LoVo (cell line): ENCODE measurements around the gene CTBP2.

Source experiments
- DNase-seq: peaks from one replicate; pipeline ENCODE4 v3.0.0-alpha.2; 2016; ENCODE audit warnings: low spot score

CTBP2 gene

DNA sequence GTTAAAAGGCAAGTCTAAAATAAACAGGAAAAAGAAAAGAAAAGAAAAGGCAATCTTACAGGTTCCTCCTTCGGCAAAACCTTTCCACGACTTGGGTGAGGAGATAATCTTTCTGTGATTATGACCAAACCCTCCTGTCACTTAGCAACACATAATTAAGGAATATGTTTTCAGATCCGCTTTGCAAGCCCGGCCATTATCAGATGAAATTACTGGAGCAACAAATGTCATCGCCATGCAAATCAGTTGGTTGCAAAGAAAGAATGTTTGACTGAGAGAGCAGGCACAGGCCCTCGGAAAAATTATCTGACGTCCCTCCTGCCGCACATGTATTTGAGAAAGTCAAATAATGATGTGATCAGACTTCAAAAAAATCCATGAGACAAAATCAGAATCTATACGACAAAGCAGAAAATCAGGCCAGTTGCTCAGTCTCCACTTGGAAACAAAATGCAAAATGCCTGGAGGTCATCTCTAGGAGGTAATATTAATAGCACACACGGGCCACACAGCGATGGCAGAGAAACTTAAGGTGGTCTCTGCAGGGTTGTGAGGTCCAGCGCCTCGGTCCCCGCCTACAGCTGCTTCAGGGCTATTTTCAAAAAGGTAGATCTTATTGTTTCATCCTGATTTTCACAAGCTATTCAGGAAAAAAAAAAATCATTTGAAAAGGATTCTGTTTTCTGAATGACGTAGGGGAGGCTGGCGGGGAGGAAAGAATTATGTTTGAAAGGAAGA is 135.7 kb downstream of the CTBP2 start:
- no peak for DNase-seq

DNA sequence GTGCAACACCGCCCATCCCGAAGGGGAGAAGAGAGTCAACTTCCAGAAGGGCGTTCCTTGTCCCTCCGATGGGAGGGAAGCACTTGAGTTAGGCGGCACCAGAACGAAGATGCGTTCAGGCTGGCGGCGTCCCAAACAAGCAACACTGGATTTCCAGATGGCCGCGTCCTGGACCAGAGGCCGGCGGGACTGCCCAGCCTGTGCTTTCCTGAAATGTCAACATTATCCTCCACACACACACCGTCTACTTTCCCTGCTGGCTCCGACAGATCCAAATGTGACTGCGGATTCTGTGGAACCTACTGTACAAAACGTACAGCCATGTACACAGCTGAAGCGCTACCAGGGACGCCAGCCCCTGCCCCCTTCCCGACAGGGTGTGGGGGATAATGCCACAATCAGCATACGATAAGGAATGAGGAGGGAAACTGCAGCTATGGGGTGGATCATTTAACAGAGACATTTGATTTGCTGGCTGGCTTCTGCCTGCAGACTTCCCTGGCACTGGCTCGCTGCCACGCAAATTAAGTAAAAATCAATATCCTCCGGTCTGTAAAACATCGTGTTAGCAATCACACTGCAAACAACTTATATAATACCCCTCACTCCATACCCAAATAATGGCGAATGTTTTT is 136.4 kb downstream of the CTBP2 start:
- DNase-seq, result no peak

DNA sequence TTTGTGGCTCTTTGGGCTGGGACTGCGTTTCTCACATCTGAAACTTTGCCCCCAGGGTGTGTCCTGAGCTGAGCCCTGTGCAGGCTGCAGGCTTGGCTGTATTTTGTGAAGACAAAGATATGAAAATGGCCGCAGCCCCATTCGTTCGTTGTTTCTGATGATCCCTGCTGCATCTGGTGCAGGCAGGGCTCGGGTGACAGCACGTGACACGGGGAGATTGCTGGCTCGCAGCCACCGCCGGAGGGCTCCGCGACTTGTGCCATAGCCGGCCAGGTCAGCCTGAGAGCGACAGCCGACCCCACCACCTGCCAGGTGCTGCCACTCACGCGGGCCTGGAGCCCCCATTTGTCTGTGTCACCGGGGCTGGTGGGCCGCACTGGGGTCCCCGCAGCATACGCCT is 137.1 kb downstream of the CTBP2 start:
- DNase-seq, result no peak

DNA sequence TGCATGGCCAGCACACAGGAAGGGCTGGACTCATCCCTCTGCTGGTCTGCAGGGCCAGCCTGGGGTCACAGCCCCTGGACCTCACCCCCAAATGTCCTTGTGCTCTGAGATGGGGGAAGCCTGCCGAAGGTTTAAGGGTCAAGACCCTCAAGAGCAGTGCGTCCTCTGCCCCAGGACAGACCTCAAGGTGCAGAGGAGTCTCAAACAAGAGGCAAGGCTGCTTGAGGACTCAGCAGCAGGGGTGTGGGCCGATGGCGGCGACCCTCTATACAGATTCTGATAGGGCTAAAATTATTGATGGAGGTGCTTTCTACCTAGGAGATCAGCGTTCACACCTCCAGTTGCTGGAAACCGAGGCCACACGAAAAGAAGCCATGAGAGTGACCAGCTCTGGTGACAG is 137.7 kb downstream of the CTBP2 start:
- DNase-seq, result no peak

DNA sequence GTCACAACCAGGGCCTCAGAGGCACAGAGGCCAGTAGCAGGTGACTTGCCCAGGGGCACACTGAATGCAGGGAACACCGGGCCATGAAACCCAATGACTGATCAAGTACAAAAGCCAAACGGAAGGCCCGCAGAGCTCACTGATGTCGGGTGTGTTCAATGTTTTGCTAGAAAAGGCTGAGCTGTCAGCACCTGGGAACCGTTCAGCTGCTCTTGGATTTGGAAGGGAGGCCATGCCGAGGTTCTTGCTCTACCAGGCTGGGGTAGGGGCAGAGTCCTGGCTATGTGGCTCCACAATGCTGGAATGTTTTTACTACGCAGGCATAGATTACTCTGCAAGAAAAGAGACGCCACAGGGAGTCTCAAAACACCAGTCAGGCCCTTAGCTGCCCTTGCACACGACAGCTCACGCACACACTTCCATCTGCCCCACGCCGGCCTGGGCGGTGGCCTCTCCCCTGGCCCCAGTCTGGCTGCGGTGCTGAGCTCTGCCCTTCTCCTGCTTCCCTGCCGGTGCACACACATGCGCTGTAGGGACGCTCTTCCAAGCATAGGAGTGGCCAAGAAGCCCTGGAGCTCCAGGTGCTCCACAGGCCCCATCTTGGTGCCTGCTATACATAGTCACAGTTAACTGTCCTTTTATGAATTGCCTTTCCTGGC is 138.5 kb downstream of the CTBP2 start:
- DNase-seq, result no peak

DNA sequence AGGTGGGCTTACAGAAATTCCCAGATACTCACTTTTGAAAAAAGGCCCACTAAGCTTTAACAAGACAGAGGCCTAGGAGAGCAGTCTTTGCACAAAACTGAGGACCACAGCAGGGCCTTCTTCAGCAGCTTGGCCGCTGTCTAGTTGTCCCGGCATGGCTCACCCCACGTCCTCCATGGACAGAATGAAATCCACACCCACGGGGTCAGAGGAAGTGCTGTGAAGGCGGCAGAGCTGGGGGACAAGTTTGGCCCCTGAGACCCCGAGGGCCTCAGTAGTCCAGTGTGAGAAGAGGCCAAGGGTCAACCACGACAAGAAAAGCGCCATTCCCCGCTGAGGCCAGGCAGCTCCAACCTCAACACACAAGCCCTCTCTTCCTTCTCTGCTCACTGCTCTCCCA is 139.5 kb downstream of the CTBP2 start:
- DNase-seq, result no peak

DNA sequence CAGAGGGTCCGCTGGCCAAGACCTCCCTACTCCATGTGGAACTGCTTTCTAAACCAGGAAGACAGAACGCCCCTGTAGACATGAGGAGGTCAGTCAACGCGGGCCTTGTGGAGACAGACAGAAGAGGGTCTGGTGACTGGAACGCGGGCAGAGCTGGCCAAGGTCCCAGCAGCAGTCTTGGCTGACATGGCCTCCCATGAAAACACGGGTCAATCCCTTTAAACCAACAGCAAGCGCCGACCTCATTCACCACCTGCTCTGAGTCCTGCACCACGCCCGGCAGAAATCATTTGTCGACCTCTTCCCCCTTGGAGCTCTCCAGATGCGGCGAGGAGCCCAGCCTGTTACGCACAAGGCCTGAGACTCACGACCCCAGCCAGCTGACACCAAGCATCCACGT is 140.0 kb downstream of the CTBP2 start:
- no peak for DNase-seq

DNA sequence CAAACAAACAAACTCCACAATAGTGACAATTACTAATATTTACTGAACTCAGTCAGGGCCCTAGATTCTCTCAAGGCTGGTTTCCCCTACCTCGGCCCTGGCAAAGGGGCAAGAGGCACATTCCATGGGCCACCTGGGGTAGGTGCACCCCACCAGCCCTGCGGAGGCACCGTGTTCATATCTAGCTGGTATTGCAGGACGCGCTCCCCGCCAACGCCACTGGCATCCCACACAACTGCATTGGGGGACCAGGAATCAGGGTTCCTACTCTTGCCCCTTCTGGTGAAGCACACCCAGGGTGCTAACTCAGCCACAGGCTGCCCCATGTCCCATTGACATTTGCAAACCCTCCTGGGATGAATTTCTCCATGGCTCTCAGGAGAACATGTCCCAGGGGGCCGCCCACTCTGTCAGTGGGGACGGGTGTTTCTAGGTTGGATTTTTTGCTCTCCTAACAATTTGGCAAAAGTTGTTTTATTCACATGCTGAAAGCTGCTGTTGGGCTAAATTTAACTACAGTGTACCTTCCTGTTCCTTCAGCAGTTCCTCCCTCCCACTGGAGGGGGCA is 141.7 kb downstream of the CTBP2 start:
- no peak for DNase-seq

DNA sequence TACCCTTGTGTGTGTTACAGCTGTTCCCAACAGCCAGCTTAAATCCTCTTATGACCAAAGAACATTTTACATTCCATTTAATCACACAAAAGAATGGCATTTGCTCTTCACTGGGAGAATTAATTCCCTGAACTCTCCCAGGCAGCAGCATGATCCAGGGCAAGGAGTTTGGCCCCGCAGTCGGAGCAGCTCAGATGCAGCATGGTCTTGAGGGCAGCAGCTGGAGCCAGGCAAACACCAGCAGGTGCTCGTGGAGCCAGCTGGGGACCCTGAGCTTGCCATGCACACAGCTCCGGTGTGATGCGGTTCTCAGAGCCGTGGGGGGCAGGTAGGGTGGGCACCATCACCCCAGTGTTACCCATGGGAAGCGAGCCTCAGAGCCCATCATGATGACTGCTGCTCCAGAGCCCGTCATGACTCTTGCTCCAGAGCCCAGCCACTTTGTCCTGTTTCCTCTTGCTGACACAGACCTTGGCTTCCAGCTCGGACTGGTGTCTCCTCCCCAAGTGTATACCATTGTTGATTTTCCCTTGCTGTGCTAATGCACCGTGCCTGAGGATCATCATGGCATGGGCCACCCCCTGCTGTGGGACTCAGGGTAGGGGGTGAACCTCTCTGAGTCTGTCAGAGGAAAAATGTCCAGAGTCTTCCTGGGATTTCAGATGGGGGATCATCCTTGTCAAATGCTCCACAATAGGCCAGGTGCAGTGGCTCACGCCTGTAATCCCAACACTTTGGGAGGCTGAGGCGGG is 142.6 kb downstream of the CTBP2 start:
- DNase-seq, result no peak

DNA sequence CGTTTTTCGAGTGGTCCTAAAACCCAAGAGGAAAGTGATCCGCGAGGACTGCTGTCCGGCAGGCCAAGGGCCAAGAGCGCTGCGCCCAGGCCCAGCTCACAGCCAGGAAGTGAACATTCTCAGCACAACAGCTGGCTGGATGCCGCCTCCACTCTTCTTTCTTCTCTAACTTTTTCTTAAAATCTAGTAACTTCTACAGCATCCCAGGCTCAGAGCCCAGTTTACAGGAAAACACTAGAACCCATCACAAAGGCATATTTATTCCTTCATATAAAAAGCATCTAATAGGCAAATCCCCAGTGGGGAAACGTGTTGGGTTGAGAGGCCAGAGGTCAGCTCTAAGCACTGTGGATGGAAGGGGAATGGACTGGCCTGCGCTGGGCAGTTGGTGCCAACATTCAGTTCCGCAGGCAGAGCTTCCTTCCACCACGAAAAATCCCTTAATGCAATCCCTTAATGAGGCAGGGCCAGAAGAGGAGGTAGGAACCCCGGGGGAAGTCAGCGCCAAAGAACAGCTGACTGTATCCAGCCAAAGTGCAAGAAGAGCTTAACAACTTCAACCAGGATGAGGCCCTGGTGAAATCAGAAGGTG is 143.7 kb downstream of the CTBP2 start:
- DNase-seq, result no peak

DNA sequence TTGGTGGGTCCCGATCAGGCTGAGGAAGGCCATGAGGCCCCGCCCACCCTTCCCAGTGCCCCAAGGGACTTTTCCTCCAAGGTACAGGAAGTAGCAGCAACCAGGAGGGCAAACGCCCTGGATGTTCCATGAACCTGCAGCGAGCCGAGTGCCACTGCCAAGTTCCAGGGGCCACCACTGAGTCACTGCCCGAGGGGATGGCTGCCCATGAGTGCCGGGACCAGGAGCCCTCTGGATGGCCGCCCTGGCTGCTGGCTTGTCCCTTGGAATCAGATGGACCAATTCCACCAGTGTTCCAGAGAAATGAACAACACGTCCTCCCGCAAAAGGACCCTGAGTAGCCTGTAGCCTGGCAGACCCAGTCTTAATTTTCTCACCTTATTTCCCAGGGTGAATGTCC is 144.2 kb downstream of the CTBP2 start:
- DNase-seq, result no peak

DNA sequence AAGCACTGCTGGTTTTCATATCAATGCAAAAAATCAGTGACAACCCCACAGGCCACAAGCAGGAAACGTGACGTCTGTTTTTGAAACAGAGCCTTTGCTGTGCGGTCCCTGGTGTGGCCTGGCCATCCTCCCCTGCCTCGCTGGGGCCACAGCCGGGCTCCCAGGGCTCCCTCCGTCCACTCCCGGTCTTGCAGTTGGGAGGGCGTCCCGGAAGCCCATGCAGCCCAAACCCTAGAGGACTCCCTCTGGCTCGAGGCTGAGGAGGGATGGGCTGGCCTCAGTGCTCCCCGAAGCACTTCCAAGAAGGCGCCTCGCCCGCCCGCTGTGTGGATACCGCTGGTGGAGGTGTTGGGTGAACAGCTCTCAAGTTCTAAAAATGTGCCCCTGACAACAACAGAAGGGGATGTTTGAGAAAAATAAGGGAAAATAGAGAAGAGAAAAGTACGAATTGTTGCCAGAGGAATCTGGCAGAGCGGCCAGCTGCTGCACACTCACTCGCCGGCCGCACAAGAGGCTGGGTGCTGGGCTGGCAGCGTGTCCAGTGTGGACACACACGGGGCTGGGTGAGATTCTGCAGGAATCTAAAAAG is 144.9 kb downstream of the CTBP2 start:
- no peak for DNase-seq

DNA sequence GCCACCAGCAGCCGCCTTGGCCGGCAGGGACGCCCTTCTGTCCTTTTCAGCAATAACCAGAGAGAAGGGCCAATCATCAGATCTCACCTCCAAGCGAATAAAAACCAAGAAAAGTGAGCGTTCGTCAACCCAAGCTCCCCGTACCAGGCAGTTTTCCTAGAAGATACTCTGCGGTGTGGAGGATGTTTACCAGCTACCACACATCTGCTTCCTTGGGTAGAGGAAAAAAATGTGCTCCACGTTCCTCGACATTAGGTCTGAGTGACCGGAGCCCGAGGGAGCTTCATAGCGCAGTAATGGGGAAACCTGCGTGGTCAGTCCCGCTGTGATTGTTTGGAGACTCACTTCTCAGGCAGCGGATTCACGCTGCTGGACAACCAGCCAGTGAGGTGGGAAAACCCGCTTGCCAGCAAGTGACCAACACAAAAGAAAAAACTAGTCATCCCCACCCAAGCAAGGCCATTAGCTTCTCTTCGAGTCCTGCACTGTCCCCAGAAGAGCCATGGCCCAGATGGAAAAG is 145.5 kb downstream of the CTBP2 start:
- DNase-seq, result no peak

DNA sequence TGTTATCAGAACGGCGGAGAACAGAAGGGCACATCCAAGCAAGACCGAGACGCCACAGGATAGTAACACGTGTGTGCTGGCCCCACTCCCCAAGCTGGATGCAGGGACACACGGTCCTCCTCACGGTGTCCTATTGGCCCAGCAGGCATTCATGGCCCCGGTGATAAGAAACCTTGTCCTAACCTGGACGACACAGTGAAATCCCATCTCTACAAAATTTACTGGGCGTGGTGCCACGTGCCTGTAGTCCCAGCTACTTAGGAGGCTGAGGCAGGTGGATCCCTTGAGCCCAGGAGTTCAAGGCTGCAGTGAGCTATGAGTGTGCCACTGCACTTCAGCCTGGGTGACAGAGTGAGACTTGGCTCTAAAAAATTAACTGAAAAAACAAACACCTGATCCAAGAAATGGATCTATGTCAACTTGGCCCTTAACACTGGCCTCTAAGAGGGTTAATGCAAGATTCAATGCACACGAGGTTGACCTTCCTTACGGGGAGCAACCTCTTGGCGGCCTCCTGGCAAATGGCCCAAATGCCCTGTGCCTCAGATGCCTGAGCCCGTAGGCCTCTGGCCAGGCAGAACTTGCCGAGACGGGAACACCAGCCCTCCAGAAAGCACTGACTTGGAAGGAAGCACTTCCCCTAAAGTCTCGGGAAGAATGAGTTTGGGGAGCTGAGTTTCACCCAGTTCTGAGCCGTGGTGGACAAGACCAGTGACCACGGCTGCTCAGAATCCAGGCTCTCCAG is 146.1 kb downstream of the CTBP2 start:
- no peak for DNase-seq

DNA sequence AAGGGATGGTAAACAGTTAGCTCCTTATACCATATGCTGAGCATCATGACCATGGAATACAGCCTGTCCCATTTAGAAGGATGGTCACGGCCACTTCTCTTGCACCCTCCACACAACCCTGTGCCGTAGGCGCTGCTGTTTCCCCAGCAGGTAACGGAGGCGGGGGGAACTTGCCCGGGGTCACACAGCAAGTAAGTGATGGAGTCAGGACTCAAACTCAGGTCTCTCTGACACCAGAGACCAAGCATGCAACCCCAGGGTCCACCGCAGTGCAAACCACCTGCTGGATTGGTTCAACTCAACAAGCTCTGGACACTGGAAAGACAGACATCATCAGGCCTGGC is 146.9 kb downstream of the CTBP2 start:
- no peak for DNase-seq

DNA sequence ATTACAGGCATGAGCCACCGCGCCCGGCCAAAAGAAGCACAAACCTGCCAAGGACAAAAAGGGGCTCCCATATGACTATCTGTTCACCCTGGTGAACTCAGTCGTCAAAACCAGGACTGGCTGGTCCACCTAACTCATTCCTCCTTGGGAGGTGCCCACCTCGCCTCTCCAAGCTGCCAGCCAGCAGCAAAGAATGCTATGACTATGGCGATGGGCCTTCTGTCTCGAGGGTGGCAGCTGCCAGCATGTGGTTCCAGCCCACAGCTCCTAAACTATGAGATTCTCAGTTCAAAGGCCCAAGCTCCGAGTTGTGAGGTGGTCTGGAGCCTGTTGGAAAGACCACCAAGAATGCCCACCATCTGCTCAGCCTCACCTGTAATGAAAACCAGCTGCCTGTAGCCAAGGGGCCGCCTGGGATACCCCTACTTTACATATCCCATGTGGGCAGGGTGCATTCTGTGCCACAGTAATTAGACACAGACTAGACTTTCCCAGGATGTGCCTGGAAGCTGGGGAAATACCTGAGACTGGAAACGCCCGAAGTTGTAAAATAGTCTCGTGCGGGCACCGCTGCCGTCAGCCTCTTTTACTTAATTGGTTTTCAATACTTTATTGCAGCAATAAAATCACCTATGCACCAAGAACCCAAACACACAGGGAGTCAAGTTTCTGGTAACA is 147.4 kb downstream of the CTBP2 start:
- no peak for DNase-seq

DNA sequence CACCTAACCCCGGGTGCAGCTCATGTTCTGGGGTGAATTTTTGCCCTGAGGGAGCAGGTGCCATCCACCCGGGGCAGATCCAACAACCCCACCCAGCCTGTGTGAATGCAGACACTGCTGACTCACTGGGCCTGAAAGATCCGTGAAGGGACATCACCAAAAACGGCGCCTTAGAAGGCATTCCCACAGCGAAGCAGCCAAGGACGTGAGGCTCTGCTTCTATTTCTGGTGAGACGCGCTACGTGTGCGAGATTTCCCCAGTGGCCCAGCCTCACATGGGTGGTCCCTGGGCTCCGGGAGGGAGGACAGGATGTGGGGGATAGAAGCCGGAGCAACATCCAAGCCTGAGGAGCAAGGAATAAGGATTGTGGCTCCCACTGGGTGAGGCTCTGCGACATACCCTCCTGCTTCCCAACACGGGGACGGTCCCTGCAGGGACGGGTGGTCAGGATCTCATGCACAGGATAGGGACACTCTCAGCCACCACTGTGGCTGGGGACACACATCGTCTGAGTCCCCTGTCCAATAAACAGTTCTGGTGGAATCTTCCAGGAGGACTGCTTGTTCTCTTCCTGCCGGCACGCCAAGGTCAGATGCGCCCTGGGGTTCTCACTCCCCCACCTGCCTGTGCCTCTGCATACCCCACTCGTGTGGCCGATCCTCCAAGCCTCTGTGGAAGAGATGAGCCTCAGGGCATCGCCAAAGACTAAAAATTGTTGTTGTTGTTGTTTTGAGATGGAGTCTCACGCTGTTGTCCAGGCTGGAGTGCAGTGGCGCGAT is 148.2 kb downstream of the CTBP2 start:
- no peak for DNase-seq

DNA sequence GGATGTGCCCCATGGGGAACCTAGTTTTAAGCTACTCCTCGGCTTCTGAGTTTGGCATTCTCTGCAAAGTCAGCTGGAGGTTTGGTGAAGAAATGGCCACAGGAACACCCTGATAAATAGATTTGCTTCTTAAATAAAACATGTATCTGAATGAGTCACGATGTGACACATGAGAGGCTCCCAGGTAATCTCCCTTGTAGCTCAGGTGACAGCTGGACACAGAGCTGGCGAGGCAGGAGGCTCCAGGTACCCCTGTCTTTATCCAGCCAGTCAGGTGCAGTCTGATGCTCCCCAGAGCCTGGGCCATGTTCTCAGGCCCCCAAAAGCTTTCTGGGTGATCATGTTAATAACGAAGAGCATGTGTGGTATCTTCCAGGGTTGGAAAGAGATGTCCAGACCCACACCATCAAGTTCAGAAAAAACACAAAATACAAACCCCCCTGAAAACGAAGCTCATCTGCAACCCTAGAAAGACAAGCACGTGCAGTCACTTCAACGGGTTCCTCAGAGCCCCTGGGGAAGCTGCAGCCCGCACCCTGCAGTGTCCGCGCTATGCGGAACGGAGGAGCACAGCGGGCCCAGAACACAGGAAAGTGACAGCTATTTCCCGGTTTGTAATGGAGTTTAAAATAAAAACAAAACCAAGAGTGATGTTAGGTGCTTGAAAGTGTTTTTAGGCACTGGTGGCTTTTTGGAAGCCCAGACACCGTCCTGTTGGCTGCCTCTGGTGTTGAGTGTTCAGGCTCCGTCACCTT is 149.0 kb downstream of the CTBP2 start:
- DNase-seq, result no peak

DNA sequence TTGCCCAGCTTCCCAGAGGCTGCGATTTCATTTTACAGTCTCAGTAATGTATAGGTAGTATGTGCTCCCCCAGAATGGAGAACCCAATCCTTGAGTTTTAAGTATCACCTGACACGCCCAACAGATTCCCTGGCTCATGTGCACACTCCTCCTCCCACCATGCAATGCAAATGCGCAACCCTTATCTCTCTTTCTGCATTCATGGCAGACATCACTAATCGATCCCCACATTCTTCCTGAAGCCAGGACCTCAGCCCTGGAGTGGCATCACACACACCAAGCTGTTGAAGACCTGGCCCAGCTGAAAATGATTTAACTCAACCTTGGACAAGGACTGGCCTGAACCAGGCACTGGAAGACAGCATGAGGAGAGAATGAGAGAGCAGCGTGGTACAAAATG is 150.0 kb downstream of the CTBP2 start:
- DNase-seq, result no peak
